Right renal cortex interstitium (tissue), 3 donors: Measurements from ENCODE around the gene CELA2A. TPM values are rescaled to one million over a fixed set of nuclear protein-coding genes. Genes with fewer than 3 reads are reported as not detected.
"Not testable (repeated sequence)": the region's sequence is repeated elsewhere in the genome, so short reads cannot be mapped to it uniquely, and the experiment has no call there.

ENCODE experiments used
- DNase-seq, 3 donors: peaks; one replicate each; pipeline ENCODE4 v3.0.0-alpha.2; 2013; ENCODE audit warnings: low read depth in 3 of 3, low spot score in 2 of 3
- polyA plus RNA-seq, 3 donors: library from polyadenylated mRNA; unstranded; fragments of 120-200 nt; gene quantifications; one replicate each; pipeline ENCODE4 v1.2.1, GENCODE V29; 2013; ENCODE audit not compliant: insufficient read length in 3 of 3

The CELA2A gene
- polyA plus RNA-seq, 3 donors: 0.31 to 0.35 TPM; not detected in 1

DNA sequence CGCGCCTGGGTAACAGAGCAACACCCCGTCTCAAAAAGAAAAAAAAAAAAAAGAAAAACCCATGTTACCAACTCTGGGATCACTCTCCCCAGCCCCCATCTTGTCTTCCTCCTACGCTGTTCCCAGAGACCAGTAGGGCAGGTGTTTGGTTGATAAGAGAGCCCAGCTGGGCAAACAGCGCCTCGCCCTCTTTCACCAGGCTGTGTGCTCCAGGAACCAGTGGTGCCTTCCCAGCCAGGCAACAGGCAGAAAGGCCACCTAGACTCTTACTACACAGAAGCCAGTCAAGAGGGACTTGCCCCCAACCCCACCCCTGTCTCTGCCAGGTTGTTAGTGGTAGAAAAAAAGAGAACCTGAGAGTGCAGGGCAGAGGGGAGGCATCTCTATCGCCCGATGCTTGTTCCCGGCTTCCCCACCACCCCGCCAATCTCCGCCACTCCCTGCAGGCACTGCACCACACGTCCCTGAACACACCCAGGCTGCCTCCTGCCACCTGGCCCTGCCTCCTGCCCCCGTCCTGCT is 32.3 kb upstream of the CELA2A start:
- no peak for DNase-seq

DNA sequence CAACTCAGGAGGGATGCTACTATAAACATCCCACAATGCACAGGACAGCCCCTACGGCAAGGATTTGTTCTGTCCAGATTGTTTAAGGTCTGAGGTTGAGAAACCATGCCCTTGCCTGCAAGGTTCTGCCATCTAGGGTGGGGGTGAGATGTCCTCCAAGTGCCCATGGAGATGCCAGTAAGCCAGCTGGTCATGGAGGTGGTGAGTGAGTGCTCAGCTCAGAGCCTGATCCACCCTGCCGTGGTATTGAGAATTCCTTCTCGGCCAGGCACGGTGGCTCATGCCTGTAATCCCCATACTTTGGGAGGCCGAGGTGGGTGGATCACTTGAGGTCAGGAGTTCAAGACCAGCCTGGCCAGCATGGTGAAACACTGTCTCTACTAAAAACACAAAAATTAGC is 31.6 kb upstream of the CELA2A start:
- DNase-seq: no peak

DNA sequence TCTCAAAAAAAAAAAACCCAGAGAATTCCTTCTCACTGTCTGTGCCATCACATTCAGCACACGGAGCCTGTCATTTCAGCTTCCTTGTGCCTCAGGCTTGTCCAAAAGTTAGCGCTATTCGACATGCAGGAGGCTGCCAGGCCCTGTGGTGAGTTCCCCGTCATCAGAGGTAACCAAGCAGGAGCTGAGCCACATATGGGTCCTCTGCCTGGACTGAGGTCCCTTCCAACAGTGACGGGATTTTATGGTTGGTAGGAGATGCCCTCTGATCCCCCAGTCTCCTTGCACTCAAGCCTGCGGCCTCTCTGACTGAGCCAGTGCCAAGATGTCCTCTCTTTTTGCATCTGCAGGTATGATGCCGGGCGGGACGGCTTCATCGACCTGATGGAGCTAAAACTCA is 31.0 kb upstream of the CELA2A start:
- DNase-seq: no peak

DNA sequence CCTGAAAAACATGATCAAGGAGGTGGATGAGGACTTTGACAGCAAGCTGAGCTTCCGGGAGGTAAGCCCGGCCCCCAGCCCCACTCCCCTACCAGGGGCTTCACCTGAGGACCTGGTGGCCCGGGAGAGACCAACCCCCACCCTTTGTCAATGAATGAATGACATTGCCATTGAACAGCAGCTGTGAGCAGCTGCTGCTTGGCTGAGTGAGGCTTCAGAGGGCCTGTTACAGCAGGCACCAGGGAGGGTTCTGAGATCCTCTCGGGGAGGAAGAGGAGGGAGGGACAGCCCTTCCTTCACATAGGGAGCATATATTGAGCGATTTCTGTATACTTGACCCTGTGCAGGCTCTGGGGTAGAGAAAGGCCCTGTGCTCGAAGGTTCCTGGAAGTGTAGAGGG is 30.6 kb upstream of the CELA2A start:
- DNase-seq: no peak

DNA sequence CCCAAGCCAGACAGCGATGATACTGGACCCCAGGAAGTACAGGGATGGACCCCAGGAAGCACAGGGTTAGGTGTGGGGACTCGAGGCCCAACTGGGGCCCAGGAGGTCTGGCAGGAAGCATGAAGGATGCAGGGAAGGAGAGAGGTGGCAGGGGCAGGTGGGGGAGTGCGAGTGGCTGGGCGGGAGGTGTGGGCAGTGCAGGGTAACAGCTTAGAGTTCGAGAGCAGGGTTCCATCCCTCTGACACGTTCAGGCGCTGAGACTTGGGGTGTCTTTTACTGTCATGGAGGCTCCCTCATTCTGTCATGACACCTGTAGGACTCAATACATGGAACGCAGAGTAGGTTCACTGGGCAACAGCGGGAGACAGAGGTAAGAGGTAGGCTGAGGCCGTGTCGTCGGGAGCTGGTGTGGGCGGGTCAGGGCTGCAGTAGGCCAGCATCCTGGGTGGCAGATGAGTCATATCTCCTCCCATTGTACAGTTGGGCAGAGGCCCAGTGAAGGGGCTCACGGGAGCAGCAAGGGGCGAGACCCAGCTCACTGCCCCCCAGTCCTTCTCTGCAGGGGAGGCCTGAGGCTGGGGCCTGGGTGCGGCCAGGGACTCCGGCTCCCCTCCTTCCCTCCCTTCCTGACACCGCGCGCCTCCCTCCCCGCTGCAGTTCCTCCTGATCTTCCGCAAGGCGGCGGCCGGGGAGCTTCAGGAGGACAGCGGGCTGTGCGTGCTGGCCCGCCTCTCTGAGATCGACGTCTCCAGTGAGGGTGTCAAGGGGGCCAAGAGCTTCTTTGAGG is 29.8 kb upstream of the CELA2A start:
- DNase-seq: no peak

DNA sequence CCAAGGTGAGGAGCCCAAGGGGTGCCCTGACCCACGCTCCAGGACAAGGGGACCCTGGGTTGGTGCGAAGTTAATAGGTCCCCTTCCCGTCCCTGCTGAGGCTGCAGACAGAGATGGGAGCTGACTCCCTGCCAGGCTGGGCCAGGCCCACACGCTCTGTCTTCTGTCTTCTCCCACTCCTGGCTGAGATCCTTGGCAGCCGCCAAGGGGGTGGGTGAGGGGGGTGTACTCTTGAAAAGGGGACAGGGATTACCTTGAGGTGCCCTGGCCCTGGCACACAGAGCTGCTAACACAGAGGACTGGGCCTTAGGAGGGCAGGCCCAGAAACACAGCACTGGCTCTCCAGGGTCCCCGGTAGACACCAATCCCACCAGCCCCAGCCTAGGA is 29.3 kb upstream of the CELA2A start:
- no peak for DNase-seq

DNA sequence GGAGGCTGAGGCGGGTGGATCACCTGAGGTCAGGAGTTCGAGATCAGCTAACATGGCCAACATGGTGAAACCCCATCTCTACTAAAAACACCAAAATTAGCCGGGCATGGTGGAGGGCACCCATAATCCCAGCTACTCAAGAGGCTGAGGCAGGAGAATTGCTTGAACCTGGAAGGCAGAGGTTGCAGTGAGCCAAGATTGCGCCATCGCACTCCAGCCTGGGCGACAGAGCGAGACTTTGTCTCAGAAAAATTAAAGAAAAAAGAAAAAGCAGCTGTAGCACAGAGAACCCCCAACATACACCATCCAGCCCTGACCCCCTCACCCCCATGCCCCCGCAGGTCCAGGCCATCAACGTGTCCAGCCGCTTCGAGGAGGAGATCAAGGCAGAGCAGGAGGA is 28.3 kb upstream of the CELA2A start:
- DNase-seq: not testable (repeated sequence)

DNA sequence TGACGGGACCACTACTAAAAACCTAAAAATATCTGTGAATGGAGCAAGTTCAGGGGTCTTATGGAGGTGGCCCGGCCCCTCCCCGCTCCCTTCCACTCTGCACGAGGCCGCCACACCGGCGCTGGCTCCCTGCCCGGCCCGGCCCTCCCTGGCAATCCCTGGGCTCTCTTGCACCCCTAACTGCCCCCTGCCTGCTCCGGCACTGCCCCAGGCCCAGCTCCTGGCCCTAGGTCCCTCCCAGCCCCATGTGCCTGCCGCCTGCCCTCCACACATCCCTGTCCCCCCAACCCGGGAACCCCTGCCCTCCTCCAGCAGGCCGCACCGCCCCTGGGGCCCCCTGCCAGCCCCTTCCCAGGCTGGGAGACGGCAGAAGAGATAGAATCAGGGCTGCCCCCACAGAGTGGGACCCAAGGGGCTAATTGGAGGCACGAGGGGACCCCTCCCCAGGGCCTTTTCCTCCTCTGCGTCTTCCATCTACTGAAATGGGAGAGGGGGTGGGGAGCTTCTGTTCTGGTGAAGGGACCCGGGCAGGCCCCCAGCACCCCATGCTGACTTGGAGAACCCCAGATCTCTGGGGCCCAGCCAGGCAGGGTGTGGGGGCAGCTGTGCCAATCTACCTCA is 27.6 kb upstream of the CELA2A start:
- no peak for DNase-seq

DNA sequence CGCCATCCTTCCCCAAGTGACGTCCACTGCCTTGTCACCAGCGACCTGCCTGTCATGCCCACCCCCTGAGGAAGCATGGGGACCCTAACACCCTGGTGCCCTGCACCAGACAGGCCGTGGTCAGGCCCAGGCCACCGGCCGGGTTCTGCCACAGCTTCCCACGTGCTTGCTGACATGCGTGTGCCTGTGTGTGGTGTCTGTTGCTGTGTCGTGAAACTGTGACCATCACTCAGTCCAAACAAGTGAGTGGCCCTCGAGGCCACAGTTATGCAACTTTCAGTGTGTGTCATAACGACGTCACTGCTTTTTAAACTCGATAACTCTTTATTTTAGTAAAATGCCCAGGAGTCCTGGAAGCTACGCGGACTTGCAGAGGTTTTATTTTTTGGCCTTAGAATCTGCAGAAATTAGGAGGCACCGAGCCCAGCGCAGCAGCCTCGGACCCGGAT is 26.8 kb upstream of the CELA2A start:
- DNase-seq: no peak

DNA sequence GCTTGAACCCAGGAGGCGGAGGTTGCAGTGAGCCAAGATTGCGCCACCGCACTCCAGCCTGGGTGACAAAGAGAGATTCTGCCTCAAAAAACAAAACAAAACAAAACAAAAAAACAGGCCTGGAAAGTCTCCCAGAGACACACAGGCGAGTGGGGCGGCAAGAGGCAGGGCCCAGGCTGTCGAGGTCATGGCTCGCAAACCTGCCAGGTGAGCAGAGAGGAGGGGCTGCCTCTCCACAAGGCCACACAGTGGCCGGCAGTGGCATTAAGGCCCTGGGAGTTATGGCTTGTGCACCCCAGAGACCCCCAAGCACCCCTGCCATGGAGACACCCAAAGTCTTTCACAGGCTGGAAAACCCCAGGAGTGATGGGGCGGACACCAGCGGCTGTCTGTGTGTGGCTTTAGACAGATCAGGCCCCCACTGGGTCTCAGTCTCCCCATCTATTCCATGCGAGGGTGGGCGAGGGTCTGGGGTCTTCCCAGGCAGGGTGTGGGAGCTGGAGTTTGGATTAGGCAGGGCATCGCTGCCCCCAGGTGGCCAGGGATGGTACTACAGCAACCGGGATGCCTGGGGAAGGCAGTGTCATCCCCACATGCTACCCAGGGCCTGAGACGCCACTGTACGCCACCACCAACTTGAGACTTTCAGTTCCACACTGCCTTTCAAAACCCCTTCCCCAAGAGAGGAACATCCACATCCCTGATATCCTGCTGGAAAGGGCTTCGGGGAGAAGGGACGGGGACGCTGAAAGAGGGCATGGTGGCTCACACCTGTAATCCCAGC is 25.6 kb upstream of the CELA2A start:
- no peak for DNase-seq

DNA sequence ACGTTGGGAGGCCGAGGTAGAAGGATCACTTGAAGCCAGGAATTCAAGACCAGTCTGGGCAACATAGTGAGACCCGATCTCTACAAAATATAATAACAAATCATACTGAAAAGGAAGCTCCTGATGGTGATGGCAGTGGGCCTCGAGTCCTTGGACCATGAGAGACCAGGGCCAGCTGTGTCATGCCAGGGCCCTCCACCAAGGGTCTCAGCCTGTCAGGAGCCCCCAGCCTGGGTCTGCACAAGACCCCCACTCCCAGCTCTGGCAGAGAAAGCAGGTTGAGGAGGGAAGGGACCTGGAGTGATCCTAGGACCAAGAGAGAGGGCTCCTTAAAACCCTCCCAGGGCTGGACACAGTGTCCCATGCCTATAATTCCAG is 25.0 kb upstream of the CELA2A start:
- DNase-seq: no peak

DNA sequence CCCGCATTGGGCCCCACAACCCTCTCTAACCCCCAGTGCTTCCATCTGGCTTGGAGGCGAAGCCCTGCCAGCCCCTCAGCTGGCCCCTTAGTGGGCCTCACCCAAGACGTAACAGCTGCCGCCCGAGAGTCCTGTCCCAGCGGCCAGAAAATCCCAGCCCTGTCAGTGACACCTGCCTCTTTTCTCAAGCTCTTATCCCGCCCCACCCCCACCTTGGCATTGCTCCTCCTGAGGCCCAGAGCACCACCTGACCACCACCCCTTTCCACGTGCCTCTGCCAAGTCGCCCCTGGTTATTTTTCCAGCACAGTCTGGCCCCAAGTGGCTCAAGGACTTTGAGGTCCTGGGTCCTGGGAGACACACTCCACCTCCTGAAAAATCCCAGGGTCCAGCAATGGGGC is 24.2 kb upstream of the CELA2A start:
- DNase-seq: no peak

DNA sequence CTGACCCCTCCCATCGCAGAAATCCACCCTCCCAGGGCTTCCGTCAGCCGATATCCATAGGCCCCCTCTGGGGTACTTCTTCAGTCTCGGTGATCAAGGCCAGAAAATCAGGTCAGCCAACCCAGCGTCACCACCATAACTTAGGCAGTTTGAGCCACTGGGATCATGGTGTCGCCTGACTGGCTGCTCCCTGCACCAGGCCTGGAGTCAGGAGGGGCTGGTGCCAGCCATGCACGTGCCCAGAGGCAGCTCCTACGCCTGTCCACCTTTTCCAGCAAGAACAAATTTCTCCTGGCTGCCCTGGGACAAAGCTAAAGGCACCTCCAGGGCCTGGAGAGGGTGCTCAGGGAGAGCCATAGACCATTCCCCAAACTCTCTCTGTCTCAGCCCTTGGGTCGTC is 23.1 kb upstream of the CELA2A start:
- no peak for DNase-seq

DNA sequence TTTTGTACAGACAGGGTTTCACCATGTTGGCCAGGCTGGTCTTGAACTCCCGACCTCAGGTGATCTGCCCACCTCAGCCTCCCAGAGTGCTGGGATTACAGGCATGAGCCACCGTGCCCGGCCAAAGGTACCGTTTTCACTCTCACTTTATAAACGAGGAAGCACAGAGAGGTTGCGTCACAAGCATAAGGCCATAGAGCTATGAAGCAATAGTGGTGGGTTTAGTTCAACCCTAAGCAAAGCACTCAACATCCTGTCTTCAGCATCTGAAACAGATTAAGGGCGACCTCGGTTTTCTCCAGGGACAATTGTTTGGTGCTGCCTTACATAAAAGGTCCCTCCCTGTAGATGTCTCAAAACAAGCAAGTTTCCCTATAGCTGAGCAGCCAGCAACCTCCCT is 21.8 kb upstream of the CELA2A start:
- not testable (repeated sequence) for DNase-seq

DNA sequence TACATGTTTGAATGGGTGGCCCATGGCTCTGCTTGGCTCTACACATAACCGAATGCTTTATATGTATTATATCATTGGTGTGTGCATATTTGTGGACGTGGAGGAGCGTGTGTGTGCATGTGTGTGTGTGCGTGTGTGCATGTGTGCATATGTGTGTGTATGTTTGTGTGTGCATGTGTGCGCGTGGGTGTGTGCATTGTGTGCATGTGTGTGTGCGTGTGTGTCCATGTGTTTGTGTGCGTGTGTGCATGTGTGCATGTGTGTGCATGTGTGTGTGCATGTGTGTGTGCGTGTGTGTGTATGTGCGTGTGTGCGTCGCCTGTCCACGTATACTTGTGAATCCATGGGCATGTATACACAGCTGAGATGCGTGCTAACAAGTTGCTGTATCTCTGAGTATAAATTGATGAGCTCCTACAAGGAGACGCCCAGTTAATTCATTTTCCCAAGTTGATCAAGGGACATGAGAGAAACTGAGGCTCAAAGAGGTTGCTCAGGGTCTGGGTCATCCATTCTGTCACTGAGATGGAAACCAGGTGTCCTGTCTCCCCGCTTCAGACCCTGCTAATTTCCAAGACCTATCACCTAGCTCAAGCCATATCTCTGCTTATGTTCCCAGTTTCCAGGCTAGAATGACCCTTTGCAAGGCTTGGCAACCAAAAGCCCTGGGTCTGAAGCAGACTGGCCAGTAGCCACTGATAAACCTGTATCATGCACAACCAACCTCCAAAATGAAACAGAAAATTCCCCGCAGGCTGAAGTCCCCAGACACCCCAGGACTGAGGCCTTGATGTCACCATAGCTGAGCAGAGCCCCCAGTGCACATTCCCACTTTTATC is 21.1 kb upstream of the CELA2A start:
- DNase-seq: no peak

DNA sequence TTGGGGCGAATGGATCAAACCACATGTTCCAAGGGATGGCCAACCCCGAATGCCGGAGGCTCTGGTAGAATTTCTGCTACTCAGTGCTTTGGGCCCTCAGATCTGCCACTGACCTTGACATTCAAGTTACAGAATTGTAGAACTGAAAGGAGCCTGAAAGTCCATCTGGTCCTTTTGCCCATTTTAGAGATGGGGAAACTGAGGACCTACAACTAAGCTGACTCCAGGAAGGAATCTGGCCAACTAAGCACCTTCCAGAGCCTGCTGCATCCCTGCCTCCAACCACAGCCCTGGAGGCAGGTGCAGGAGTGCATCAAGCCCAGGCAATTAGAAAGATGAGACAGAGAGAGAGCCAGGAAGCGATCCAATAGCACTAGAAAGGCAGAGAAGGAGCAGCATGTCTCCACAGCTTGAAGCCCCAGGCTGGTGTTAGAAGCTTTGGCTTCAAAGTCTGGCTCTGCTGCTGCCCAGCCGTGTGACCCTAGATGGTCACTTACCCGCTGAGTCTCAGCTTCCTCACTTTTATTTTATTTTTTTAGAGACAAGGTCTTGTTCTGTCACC is 19.6 kb upstream of the CELA2A start:
- no peak for DNase-seq

DNA sequence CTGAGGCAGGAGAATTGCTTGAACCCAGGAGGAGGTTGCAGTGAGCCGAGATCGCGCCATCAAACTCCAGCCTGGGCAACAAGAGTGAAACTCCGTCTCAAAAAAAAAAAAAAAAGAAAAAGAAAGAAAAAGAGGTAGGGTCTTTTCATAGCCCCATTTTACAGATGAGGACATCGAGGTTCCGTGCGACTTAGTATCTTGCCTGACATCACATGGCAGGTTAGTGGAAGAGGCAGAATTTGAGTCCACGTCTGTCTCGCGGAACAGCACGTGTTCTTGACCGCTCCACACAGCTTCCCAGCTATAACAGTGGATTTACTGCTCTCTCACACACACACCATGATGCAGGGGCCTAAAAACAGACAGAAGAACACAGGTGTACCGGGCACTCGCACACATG is 17.2 kb upstream of the CELA2A start:
- no peak for DNase-seq

DNA sequence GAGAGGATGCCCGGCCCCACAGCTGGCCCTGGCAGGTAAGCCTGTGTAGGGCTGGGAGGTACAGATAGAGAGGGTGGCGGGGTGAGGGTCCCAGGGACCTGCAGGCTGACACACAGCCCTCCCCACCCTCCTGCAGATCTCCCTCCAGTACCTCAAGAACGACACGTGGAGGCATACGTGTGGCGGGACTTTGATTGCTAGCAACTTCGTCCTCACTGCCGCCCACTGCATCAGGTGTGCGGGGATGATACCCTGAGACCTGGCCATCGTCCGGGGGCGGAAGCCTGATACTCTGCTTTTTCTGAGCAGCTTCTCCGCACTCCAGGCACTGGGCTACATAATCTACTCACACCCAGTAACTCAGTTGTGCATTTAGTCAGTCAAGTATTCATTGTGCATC is 16.2 kb upstream of the CELA2A start:
- DNase-seq: no peak

DNA sequence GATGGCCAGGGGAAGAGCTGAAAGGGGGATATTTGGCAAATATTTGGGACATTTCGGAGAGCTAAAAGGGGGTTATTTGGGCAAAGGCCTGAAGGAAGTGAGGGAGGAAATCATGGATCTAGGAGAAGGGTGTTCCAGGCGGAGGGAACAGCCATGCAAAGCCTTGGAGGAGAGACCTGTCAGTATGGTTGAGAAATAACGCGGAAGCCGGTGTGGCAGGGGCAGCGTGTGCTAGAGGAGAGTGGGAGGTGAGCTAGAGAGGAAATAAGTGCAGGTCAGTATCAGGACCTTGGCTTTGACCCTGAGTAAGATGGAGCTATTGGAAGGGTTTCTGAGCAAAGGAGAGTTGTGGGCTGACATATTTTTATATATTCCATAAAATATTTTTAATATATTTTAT is 15.3 kb upstream of the CELA2A start:
- no peak for DNase-seq

DNA sequence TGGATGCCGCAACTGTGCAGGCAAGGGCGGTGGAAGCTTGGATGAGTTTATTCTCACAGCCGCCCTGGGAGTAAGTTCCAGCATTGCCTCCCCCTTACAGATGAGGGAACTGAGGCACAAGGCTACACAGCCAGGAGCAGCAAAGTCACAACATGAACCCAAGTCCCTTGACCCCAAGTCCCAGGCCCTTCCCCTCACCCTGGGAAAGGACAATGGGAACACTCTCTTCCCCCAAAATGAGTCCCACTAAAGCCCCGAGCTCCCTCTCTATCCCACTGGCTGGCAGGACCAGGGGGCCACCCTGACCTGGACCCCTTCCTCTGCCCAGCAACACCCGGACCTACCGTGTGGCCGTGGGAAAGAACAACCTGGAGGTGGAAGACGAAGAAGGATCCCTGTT is 14.4 kb upstream of the CELA2A start:
- no peak for DNase-seq
